GM12872 (cell line): ENCODE results near the gene ACRBP.

Source experiments
- TF ChIP-seq, protein P1 (sequence below): IDR thresholded peaks from 3 replicates; pipeline ENCODE4 v1.5.1; 2011; ENCODE audit warnings: low read depth, mild to moderate bottlenecking, low read length, moderate library complexity; ENCODE audit not compliant: insufficient read depth

The ACRBP gene

GRCh38 chr12:6664902-6665301, 17.7 kb upstream of the ACRBP start:
- TF ChIP-seq, protein P1, sequence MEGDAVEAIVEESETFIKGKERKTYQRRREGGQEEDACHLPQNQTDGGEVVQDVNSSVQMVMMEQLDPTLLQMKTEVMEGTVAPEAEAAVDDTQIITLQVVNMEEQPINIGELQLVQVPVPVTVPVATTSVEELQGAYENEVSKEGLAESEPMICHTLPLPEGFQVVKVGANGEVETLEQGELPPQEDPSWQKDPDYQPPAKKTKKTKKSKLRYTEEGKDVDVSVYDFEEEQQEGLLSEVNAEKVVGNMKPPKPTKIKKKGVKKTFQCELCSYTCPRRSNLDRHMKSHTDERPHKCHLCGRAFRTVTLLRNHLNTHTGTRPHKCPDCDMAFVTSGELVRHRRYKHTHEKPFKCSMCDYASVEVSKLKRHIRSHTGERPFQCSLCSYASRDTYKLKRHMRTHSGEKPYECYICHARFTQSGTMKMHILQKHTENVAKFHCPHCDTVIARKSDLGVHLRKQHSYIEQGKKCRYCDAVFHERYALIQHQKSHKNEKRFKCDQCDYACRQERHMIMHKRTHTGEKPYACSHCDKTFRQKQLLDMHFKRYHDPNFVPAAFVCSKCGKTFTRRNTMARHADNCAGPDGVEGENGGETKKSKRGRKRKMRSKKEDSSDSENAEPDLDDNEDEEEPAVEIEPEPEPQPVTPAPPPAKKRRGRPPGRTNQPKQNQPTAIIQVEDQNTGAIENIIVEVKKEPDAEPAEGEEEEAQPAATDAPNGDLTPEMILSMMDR = no peak

DNA sequence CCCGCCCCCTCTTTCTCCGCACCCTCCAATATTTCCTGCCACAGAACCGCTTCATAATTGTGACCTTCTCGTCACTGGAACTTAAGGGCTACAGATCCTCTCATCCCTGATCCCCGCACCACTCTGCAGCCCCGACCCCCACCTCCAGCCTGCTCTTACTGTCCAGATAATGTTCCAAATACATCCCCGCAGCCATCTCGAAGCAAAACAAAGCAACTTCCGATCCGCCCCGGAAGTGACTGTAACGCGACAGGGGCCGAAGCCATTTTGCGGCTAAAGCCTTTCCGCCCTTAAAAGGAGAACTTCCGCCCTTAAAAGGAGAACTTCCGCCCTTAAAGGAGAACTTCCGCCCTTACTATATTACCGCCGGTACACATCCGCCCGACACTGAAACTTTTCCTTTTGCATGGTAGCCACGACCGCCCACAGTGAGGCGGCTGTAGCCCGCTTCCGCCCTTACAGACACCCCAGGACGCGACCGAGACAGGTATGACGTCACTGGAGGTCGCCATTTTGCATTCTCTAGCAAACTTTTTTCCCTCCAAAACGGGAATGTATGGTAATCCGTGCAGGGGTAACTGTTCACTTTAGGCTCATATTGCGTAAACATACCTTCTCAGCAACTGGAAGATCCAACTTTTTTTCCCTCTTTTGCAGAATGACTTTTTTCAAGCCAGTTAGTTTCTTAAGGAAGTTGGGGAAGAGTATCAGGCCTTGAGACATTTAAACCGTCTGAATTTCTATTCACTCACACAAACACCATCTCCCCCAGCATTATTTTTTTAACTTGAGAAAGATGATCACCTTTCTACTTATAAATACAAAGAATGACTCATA, 15.9 kb upstream of the ACRBP start, which contains the start of gene ING4:
Gene ING4 (minus strand): TSS at position 214 of the 837 bp plus-strand sequence. CDS start 18 bp downstream, at position 196.
- TF ChIP-seq, protein P1 = no peak

- TF ChIP-seq, protein P1 = no peak
Observed at GRCh38 chr12:6662602-6662905, 15.3 kb upstream of the ACRBP start.

GRCh38 chr12:6653987-6654386, 6.8 kb upstream of the ACRBP start:
- TF ChIP-seq, protein P1 = no peak

GRCh38 chr12:6653342-6653741, 6.1 kb upstream of the ACRBP start:
- TF ChIP-seq, protein P1 = no peak

DNA sequence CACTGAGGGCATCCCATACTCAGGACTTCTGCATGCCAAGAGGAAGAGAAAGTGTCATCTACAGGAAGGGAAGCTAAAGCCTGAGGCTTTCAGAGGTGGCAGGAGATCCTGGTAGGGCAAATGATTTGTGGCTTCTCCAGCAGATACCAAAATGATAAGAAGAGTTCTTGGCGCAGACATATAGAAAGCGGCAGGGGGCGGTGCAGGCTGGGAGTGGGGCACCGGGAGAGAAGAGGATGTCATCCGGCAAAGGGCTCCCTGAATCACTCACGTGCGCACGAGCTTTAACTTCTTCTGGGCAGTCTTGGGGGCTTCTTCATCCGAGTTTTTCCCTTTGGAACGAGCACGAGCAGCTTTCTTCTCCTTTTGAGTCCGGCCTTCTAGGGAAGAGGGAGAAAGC, 5.2 kb upstream of the ACRBP start:
- TF ChIP-seq, protein P1 = no peak

DNA sequence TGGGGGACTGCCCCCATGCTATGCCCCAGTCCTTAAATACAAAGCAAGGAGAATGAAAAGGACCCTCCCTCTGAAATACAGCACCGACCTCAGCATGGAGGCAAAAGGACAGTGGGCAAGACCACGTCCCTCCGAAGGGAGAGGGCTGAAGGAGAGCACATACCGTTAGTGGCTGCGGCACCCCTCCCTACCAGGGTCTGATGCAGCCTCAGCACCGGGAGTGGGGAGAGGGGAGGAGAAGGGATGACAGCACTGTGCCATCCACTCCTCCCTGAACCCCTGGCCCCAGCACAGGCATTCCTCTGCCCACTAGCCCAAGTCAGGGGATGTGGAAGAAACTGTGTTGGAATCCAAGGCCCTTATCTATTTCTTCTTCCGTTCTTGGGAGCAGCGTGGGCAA, 3.6 kb upstream of the ACRBP start:
- TF ChIP-seq, protein P1 = no peak
